HEK293 (cell line): ENCODE results near the gene SLC8A3.

Source experiments
- ATF2 ChIP-seq: fragments of 450-650 bp; formaldehyde crosslinking; IDR thresholded peaks from 2 replicates; pipeline ENCODE4 v1.5.1; 2016; ENCODE audit warnings: missing biosample characterization, missing genetic modification characterization, low read depth
- GLIS1 ChIP-seq: fragments of 450-650 bp; formaldehyde crosslinking; IDR thresholded peaks from 2 replicates; pipeline ENCODE4 v1.5.1; 2016; ENCODE audit warnings: missing biosample characterization, missing genetic modification characterization
- HOXA7 ChIP-seq: sonication (generic); formaldehyde crosslinking; IDR thresholded peaks from 2 replicates; pipeline ENCODE4 v1.8.1; 2022; ENCODE audit warnings: missing genetic modification reagents, borderline replicate concordance
- HOXC10 ChIP-seq: sonication (generic); formaldehyde crosslinking; IDR thresholded peaks from 2 replicates; pipeline ENCODE4 v1.8.1; 2023; ENCODE audit warnings: mild to moderate bottlenecking, missing genetic modification reagents
- KLF1 ChIP-seq: fragments of 450-650 bp; formaldehyde crosslinking; IDR thresholded peaks from 2 replicates; pipeline ENCODE4 v1.5.1; 2016; ENCODE audit warnings: missing biosample characterization, missing genetic modification characterization
- KLF10 ChIP-seq: fragments of 450-650 bp; IDR thresholded peaks from 2 replicates; pipeline ENCODE4 v1.5.1; 2018; ENCODE audit warnings: missing biosample characterization, mild to moderate bottlenecking, missing genetic modification characterization
- PRDM6 ChIP-seq: fragments of 450-650 bp; formaldehyde crosslinking; IDR thresholded peaks from 2 replicates; pipeline ENCODE4 v1.5.1; 2017; ENCODE audit warnings: missing biosample characterization, missing genetic modification characterization
- ZBTB7A ChIP-seq: fragments of 450-650 bp; formaldehyde crosslinking; IDR thresholded peaks from 2 replicates; pipeline ENCODE4 v1.5.1; 2016; ENCODE audit warnings: low read depth, missing biosample characterization, missing genetic modification characterization
- ZNF132 ChIP-seq: fragments of 450-650 bp; formaldehyde crosslinking; IDR thresholded peaks from 2 replicates; pipeline ENCODE4 v1.5.1; 2017; ENCODE audit warnings: missing biosample characterization, missing genetic modification characterization, borderline replicate concordance
- ZNF133 ChIP-seq: fragments of 450-650 bp; formaldehyde crosslinking; IDR thresholded peaks from 2 replicates; pipeline ENCODE4 v1.5.1; 2016; ENCODE audit warnings: missing biosample characterization, missing genetic modification characterization
- ZNF155 ChIP-seq: fragments of 450-650 bp; formaldehyde crosslinking; IDR thresholded peaks from 2 replicates; pipeline ENCODE4 v1.5.1; 2016; ENCODE audit warnings: missing biosample characterization, missing genetic modification characterization
- ZNF184 ChIP-seq: fragments of 450-650 bp; IDR thresholded peaks from 2 replicates; pipeline ENCODE4 v1.5.1; 2018; ENCODE audit warnings: missing biosample characterization, mild to moderate bottlenecking, missing genetic modification characterization
- ZNF239 ChIP-seq: fragments of 450-650 bp; formaldehyde crosslinking; IDR thresholded peaks from 2 replicates; pipeline ENCODE4 v1.5.1; 2016; ENCODE audit warnings: missing biosample characterization, missing genetic modification characterization
- ZNF24 ChIP-seq: fragments of 450-650 bp; formaldehyde crosslinking; IDR thresholded peaks from 2 replicates; pipeline ENCODE4 v1.5.1; 2016; ENCODE audit warnings: missing biosample characterization, missing genetic modification characterization
- ZNF292 ChIP-seq: fragments of 450-650 bp; formaldehyde crosslinking; IDR thresholded peaks from 2 replicates; pipeline ENCODE4 v1.5.1; 2016; ENCODE audit warnings: low read depth, missing biosample characterization, missing genetic modification characterization, borderline replicate concordance
- ZNF404 ChIP-seq: fragments of 450-650 bp; formaldehyde crosslinking; IDR thresholded peaks from 2 replicates; pipeline ENCODE4 v1.5.1; 2017; ENCODE audit warnings: missing biosample characterization, missing genetic modification characterization
- ZNF426 ChIP-seq: fragments of 450-650 bp; formaldehyde crosslinking; IDR thresholded peaks from 2 replicates; pipeline ENCODE4 v1.5.1; 2017; ENCODE audit warnings: missing biosample characterization, missing genetic modification characterization, mild to moderate bottlenecking, inconsistent platforms, moderate library complexity
- ZNF433 ChIP-seq: fragments of 450-650 bp; formaldehyde crosslinking; IDR thresholded peaks from 2 replicates; pipeline ENCODE4 v1.5.1; 2016; ENCODE audit warnings: missing biosample characterization, missing genetic modification characterization, low read depth
- ZNF560 ChIP-seq: fragments of 450-650 bp; formaldehyde crosslinking; IDR thresholded peaks from 2 replicates; pipeline ENCODE4 v1.5.1; 2017; ENCODE audit warnings: missing biosample characterization, missing genetic modification characterization, borderline replicate concordance
- ZNF677 ChIP-seq: fragments of 450-650 bp; IDR thresholded peaks from 2 replicates; pipeline ENCODE4 v1.5.0; 2018; ENCODE audit warnings: missing biosample characterization, mild to moderate bottlenecking, missing genetic modification characterization, moderate library complexity
- ZNF747 ChIP-seq: fragments of 450-650 bp; formaldehyde crosslinking; IDR thresholded peaks from 2 replicates; pipeline ENCODE4 v1.5.1; 2016; ENCODE audit warnings: missing biosample characterization, missing genetic modification characterization
- ZNF776 ChIP-seq: fragments of 450-650 bp; formaldehyde crosslinking; IDR thresholded peaks from 2 replicates; pipeline ENCODE4 v1.5.0; 2017; ENCODE audit warnings: missing biosample characterization, missing genetic modification characterization, borderline replicate concordance
- ZNF792 ChIP-seq: fragments of 450-650 bp; formaldehyde crosslinking; IDR thresholded peaks from 2 replicates; pipeline ENCODE4 v1.5.1; 2016; ENCODE audit warnings: missing biosample characterization, missing genetic modification characterization
- ZNF830 ChIP-seq: fragments of 450-650 bp; IDR thresholded peaks from 2 replicates; pipeline ENCODE4 v1.5.0; 2018; ENCODE audit warnings: missing biosample characterization, missing genetic modification characterization, low read depth, mild to moderate bottlenecking, moderate library complexity
- ZNF837 ChIP-seq: fragments of 450-650 bp; formaldehyde crosslinking; IDR thresholded peaks from 2 replicates; pipeline ENCODE4 v1.5.1; 2016; ENCODE audit warnings: missing biosample characterization, missing genetic modification characterization
- TF ChIP-seq, protein P1 (sequence below): fragments of 450-650 bp; formaldehyde crosslinking; IDR thresholded peaks from 2 replicates; pipeline ENCODE4 v1.5.1; 2017; ENCODE audit warnings: missing biosample characterization, missing genetic modification characterization
- TF ChIP-seq, protein P2 (sequence below): fragments of 450-650 bp; formaldehyde crosslinking; IDR thresholded peaks from 2 replicates; pipeline ENCODE4 v1.5.1; 2016; ENCODE audit warnings: missing biosample characterization, missing genetic modification characterization
- TF ChIP-seq, protein P3 (sequence below): fragments of 450-650 bp; formaldehyde crosslinking; IDR thresholded peaks from 2 replicates; pipeline ENCODE4 v1.5.1; 2016; ENCODE audit warnings: missing biosample characterization, missing genetic modification characterization
- TF ChIP-seq, protein P4 (sequence below): fragments of 450-650 bp; formaldehyde crosslinking; conservative IDR thresholded peaks from 2 replicates; pipeline ENCODE4 v1.5.1; 2016; ENCODE audit warnings: low read depth, missing biosample characterization, missing genetic modification characterization

Gene SLC8A3

DNA sequence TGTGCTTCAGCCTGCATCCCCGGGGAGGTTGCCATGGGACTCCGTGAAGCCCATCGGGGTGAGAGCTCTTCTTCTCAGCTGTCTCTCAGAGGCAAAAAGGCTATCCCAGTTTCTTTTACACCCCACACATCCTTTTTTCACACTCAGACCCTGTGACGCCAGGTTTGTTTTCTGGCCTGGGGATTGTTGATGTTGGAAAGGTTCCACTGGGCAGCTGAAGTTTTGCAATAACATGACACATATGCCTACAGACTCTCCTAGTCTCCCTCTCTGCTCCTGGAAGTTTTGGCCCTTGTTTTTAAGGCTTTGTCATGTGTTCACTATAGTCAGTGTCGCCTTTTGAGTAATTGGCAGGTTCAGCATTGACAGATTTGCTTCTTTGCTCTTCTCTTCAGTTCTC lies 190.9 kb downstream of the SLC8A3 start (continued):
- TF ChIP-seq, protein P1, sequence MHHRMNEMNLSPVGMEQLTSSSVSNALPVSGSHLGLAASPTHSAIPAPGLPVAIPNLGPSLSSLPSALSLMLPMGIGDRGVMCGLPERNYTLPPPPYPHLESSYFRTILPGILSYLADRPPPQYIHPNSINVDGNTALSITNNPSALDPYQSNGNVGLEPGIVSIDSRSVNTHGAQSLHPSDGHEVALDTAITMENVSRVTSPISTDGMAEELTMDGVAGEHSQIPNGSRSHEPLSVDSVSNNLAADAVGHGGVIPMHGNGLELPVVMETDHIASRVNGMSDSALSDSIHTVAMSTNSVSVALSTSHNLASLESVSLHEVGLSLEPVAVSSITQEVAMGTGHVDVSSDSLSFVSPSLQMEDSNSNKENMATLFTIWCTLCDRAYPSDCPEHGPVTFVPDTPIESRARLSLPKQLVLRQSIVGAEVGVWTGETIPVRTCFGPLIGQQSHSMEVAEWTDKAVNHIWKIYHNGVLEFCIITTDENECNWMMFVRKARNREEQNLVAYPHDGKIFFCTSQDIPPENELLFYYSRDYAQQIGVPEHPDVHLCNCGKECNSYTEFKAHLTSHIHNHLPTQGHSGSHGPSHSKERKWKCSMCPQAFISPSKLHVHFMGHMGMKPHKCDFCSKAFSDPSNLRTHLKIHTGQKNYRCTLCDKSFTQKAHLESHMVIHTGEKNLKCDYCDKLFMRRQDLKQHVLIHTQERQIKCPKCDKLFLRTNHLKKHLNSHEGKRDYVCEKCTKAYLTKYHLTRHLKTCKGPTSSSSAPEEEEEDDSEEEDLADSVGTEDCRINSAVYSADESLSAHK (tag by site-specific recombination) = peak; percentile 56
- TF ChIP-seq GLIS1 = peak; percentile 90
- TF ChIP-seq ZNF292 (tag by site-specific recombination) = no peak
- TF ChIP-seq ZNF239 (tag by site-specific recombination) = no peak
- TF ChIP-seq ZNF677 (tag by site-specific recombination) = no peak
- no peak for TF ChIP-seq ZBTB7A (tag by site-specific recombination)
- no peak for TF ChIP-seq ATF2 (tag by site-specific recombination)
- TF ChIP-seq ZNF776 (tag by site-specific recombination) = no peak
- no peak for TF ChIP-seq ZNF830
- no peak for TF ChIP-seq HOXC10 (CRISPR knock-in tag)
- TF ChIP-seq ZNF132 (tag by site-specific recombination) = no peak
- TF ChIP-seq ZNF837 (tag by site-specific recombination) = no peak
- no peak for TF ChIP-seq KLF1 (tag by site-specific recombination)
- no peak for TF ChIP-seq KLF10
- TF ChIP-seq ZNF433 (tag by site-specific recombination) = no peak
- TF ChIP-seq ZNF747 (tag by site-specific recombination) = no peak
- TF ChIP-seq ZNF184 = no peak
- TF ChIP-seq ZNF24 (tag by site-specific recombination) = peak; percentile 80; the same call in 1 of the 2 replicates
- no peak for TF ChIP-seq ZNF792 (tag by site-specific recombination)
- no peak for TF ChIP-seq HOXA7 (CRISPR knock-in tag)
- no peak for TF ChIP-seq ZNF404
- TF ChIP-seq PRDM6 = no peak
- no peak for TF ChIP-seq ZNF426 (tag by site-specific recombination)
- TF ChIP-seq, protein P2, sequence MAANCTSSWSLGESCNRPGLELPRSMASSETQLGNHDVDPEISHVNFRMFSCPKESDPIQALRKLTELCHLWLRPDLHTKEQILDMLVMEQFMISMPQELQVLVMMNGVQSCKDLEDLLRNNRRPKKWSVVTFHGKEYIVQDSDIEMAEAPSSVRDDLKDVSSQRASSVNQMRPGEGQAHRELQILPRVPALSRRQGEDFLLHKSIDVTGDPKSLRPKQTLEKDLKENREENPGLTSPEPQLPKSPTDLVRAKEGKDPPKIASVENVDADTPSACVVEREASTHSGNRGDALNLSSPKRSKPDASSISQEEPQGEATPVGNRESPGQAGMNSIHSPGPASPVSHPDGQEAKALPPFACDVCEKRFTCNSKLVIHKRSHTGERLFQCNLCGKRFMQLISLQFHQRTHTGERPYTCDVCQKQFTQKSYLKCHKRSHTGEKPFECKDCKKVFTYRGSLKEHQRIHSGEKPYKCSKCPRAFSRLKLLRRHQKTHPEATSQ = no peak
- TF ChIP-seq ZNF133 = no peak
- TF ChIP-seq, protein P3, sequence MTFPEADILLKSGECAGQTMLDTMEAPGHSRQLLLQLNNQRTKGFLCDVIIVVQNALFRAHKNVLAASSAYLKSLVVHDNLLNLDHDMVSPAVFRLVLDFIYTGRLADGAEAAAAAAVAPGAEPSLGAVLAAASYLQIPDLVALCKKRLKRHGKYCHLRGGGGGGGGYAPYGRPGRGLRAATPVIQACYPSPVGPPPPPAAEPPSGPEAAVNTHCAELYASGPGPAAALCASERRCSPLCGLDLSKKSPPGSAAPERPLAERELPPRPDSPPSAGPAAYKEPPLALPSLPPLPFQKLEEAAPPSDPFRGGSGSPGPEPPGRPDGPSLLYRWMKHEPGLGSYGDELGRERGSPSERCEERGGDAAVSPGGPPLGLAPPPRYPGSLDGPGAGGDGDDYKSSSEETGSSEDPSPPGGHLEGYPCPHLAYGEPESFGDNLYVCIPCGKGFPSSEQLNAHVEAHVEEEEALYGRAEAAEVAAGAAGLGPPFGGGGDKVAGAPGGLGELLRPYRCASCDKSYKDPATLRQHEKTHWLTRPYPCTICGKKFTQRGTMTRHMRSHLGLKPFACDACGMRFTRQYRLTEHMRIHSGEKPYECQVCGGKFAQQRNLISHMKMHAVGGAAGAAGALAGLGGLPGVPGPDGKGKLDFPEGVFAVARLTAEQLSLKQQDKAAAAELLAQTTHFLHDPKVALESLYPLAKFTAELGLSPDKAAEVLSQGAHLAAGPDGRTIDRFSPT (tag by site-specific recombination) = peak; percentile 34; the same call in 1 of the 2 replicates
- no peak for TF ChIP-seq ZNF155
- TF ChIP-seq ZNF560 (tag by site-specific recombination) = no peak
- TF ChIP-seq, protein P4, sequence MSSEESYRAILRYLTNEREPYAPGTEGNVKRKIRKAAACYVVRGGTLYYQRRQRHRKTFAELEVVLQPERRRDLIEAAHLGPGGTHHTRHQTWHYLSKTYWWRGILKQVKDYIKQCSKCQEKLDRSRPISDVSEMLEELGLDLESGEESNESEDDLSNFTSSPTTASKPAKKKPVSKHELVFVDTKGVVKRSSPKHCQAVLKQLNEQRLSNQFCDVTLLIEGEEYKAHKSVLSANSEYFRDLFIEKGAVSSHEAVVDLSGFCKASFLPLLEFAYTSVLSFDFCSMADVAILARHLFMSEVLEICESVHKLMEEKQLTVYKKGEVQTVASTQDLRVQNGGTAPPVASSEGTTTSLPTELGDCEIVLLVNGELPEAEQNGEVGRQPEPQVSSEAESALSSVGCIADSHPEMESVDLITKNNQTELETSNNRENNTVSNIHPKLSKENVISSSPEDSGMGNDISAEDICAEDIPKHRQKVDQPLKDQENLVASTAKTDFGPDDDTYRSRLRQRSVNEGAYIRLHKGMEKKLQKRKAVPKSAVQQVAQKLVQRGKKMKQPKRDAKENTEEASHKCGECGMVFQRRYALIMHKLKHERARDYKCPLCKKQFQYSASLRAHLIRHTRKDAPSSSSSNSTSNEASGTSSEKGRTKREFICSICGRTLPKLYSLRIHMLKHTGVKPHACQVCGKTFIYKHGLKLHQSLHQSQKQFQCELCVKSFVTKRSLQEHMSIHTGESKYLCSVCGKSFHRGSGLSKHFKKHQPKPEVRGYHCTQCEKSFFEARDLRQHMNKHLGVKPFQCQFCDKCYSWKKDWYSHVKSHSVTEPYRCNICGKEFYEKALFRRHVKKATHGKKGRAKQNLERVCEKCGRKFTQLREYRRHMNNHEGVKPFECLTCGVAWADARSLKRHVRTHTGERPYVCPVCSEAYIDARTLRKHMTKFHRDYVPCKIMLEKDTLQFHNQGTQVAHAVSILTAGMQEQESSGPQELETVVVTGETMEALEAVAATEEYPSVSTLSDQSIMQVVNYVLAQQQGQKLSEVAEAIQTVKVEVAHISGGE (tag by site-specific recombination) = no peak
